HG03066 (cell line): ENCODE results near the gene TCF7.
A peak's percentile ranks its signal among the peaks of the same experiment; 100 is the strongest.

Source experiments
- ATAC-seq: cut with Tn5 transposase; IDR thresholded peaks from one replicate; pipeline ENCODE4 v1.9.1; 2021; ENCODE audit warnings: low read depth; ENCODE audit not compliant: unreplicated experiment

Gene TCF7

DNA sequence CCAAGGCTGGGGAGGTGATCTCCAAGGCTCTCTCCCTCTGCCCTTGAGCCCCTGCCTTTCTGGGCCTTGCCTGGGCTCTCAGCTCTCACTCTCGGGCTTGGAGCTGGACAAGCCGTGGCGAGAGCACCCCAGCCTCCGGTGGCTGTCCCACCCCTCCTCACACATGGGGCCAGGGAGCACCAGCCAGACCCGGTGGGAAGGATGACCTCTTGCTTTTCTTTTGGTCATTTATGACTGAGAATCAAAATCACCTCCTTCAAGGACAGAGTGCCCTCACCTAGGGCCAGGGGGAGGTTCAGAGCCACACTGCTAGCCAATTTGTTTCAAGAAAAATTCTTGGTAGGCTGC lies 14.1 kb downstream of the TCF7 start:
- no peak for ATAC-seq

DNA sequence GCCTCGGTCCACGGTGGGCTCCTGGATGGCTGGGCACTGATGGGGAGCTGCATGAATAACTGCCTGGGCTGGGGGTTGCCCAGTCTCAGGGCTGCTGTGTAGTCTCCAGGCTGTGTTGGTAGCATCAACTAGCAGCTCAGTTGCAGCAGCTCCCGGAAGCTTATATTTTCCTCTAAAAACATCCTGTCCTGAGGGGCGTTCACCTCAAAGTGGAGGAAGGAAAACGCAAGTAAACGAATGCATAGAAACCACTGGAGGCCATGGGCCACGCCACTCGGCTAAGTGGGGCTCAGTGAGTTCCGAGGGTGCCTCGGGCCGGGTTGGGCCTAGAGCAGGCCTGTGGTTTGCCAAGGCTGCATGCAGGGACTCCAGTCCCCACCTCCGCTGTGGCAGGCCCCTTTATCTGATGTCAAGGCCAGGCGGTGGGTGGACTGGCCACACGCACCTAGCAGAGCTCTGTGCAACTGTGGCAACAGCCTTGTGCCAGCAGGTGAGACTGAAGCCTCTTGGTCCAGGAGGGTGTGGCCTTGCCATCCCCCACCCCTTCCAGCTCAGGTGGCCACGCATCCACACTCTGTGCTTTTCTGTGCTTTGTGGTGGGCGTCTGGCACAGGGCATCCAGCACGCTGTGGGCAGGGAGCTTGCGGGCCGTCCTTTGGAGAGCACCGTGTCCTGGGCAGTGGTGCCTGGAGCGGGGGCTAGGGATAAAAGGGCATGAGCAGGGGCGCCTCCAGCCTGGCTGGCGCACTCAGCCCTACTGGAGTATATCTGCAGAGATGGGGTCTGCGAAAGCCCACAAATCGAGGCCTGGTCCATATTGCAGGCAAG lies 15.1 kb downstream of the TCF7 start:
- no peak for ATAC-seq

DNA sequence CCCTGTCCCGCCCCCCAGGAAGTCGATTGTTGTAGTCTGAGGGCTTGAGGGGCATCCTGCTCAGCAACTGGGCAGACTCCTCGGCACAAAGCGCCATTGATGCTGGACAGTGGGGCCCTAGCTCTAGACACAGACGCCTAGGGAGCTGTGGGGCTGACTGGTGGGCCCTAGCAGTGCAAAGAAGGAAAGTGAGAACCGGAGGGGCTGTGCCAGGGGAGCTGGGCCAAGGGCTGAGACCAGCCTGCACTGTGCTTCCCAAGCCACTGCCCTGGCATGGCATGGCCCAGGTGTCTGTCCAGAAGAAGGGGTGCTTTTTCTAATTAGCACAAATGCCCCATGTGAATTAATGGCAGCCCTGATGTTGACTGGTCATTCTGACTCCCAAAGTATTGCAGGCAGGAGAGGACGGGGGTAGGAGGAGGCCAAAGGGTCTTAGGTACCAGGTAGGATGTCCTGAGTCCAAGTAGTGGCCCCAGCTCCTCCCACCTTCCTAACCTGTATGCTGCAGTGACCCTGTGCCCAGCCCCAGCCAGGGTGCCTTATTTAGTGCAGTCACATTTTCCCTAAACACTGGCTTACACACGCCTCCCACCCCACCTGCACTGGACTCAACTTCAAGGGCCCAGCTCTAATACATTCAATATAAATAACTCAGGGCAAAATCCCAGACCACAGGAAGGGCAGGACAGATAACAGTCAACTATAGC lies 15.9 kb downstream of the TCF7 start:
- ATAC-seq = no peak

DNA sequence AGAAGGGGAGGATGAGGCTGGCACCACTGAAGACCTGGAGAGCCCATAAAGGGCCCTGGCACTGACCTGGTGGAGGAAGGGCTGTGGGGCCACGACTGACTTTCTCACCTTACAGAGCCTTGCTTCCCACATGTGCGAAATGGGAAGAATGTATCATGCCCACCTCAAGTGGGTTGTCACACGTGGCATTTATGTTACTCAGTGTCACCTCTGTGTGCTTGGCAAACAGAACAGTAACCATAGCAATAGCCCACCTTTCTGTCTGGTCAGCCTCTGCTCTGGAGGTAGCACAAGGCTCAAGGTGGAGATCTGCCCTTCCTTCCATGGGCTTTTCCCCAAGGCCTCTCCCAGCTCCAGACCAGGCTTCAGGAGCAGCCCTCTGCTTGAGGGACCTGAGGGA lies 16.7 kb downstream of the TCF7 start:
- no peak for ATAC-seq

DNA sequence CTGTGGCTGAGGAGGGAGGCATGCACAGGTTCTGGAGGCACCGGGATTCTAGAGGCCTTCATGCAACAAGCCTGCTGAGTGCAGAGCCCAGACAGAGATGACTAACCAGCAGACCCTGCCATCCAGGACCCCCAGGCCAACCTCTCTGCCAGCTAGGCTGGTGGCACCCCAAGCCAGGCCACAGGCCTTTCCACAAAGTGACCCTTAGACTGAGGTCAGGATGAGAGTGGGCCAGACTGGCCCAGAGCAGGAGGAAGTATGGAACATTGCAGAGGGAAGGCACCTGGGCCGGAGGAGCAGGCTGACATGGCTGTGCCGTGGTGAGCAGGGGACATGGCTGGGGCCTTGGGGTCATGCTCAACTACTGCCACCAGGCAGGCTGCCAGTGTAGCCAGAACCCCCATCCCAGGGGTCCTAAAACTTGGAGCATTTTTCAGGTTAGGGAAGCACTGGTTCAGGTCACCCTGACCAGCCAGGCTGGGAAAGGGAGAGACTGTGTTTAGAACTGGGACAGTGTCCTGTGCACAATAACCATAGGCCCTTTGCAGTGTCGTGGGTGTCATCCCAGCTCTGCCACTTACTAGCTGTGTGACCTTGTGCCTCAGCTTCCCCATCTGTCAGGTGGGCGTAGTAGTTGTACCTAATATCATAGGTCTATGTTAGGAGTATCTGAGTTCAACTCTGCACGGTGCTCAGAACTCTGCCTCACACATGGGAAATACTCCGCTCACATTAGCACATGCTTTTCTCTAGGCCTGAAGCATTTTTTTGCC lies 17.3 kb downstream of the TCF7 start:
- ATAC-seq = no peak

DNA sequence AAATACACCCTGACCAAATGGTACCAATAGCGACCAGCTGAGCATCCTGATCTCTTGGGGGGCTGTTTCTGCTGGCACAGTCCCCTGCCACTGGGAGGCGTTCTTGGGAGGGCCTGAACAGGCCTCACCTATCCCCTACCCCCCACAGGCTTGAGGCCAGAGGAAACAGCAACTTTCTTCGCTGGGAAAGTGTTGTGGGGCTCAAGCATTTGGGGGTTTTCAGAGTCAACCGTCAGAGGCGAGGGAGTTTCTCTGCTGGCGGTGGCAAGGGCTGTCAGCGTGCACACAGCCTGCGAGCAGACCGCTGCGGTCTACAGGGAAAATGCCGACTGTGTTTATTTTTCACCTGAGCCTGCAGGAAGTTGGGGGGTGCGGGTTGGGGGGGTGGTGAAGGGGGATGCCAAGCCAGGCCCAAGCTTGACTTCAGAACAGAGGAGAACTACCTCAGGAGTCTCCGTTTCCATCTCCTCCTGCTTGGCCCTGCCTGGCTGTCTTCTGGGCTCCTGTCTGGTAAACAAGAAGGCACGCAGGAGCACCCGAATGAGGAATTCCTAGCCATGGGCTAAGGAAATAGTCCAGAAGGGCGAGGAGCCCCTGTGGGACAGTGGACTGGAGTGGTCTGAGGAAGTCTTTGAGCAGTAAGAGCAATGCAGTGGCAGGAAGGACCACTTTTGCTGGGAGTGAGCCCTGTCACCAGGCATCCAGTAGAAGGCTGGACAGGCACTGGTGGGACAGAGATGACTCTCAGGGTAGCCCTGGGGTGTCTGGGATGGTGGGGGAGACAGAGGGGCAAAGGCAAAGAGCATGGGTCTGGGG lies 18.1 kb downstream of the TCF7 start:
- peak; percentile 62 for ATAC-seq

DNA sequence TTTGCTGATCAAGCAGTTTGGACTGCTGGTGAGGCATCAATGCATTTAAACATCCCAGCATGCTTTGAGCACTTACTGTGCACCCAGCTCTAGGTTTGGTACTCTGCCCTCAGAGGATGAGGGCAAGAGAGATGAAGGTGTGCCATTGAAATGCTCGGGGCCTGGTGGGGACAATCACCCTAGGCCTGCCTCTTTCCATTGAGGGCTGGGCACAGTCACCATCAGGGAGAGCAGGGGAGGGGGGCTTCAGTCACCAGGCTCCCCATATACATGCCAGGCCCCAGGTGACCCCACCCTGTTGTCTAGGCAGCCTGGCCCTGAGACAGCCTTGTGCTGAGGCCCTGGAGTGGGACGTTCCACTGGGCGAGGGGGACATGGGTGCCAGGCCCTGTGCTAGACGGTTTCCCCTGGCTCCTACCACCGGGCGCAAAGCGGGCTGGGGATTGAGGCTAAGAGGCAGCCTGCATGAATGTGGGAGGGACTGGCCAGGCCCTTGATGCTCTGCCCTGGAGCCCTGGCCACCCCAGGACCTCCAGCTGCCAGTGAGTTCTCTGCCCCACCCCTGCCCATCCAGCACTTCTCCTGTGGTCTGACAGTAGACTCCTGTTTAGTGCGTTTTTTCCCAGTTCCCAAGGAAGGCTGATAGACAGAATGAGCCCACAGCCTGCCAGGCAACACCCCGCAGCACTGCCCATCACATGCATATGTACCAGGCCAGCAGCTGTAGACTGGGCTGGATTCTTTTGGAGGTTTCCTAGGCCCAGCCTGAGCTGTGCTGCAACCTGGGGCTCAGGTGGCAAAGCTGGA lies 18.9 kb downstream of the TCF7 start:
- ATAC-seq = no peak

DNA sequence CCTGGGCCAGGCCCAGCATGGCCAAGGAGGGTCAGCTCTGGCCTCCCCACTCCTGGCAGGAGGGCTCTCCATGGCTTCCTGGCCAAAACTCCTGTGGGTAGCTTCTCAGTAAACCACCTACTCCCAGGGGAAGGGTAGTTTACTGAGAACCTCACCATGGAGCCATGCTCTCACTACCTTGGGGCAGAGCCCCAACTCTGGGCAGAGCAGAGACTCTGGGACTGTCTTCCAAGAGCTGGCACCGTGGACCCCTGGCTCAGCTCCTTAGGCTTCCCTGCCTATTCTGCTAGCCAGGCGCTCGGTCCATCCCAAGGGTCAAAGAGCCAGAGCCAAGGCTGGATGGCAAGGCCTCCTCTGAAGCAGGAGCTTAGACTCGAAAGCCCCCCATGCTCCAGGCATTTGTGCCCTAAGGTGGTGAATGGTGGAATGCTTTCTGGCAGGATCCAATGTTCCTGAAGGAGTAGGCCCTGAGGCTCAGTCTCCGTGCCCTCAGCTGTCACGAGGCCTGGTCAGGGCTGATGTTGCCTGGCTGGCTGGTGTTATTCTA lies 19.6 kb downstream of the TCF7 start:
- no peak for ATAC-seq

DNA sequence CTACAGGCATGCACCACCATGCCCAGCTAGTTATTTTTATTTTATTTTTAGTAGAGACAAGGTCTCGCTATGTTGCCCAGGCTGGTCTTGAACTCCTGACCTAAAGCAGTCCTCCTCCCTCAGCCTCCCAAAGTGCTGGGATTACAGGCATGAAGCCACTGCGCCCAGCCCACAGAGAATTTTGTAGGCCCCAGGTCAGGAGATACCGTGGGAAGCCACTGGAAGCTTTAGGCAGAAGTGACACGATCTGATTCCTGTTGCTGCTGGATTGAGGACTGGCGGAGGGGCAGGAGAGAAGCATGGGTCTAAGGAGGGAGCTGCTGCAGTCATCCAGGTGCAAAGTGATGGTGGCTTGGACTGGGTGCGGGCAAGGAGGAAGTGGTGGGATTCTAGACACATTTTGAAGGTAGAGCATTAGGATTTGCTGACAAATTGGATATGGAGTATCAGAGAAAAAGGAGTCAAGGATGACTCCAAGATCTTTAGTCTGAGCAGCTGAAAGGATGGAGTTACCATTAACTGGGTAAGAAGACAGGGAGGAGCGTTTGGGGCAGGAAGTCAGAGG lies 20.7 kb downstream of the TCF7 start:
- no peak for ATAC-seq

DNA sequence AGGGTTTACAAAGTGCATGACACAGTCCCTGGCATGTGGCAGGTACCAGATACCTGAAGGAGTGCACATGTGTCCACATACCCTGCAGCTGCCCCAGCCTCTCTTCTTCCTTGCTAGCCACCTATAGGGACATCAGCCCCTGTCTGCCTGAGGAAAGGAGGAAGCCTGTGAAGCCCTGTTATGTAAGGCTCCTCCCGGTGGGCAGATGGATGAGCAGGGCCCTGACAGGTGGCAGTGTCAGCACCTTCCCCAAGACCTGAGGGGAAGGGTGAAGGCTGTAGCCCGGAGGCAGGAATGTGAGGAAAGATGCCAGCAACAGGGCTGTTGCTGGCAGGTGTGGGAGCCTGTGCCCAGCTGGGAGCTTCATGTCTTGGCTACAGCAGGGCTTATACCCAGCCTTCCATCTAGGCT lies 21.7 kb downstream of the TCF7 start:
- ATAC-seq = no peak

DNA sequence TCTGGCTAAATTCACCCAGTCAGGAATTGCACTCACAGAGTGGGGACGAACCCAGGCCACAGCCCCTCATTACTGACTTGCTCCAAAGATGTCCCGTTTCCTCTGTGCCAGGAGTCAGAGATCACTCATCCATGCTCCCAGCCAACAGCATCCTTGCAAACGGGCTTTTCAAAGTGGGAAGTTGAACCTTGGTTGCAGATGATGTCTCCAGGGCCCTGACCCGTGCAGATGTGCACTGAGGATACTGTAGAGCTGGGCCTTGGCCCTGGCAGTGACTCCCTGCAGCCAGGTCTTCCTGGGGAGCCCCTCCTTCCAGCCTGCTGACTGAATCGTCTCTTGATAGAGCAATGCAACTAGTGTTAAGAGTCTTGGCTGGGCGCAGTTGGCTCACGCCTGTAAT lies 22.3 kb downstream of the TCF7 start:
- no peak for ATAC-seq

DNA sequence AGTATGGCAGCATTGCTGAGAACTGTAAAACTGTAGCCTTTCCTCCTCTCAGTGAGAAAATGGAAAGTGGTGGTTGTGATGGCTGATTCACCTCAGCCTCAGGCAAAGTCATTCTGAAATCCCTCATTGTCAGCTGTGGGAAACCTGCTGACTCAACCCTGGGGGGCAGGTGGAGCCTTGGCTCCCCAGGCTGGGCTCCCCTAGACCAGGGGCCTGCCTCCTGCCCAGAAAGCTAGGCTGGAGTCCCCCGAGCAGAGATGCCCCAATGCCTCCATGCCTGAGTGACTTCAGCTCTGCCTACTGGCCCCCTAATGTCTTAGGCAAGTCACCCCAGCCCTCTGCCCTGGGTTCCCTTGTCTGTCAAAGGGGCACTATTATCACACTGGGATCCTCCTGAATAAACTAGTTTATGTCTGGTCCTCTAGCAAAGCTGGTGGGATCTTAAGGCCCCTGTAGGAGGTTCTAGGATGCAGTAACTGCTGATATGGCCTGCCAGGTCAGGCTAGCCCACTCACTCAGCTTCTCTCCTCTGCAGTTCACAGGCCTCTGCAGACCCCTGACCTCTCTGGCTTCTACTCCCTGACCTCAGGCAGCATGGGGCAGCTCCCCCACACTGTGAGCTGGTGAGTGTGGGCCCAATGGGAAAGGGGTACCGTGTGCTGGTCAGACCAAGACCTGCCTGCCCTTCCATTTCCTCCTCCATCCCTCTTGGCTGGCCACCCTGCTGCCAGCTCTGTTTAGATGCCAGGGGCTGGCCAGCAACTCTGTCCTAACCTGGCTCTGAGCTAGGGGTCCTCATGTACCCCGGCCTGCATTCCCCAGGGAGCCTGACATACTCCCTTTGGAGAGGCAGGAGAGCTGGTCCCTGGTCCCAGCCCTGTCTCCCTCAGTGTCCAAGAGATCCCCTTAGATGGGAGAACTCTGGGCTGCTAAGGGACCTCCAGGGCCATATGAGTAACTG lies 24.2 kb downstream of the TCF7 start:
- ATAC-seq = peak; percentile 77

DNA sequence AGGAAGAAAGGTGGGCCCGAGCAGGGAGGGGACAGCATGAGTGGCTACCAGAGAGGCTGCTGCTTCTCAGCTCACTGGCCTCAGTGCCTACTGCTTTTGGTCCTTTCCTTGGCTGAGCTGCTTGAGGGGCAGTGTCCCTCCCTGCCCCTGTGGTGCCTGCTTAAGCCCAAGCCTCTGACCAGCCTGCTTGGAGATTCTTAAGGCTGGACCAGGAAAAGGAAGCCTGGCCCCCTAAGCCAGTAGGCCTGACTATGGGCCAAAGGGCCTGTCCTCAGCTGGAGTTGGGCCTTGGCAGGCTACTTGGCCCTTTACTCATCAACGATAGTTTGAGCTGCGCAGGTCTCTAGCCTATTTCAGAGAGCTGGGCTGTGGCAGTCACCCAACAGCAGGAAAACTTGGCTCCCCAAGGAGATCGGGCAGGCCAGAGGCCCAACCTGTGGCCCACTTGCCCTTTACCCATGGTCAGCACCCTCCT lies 24.9 kb downstream of the TCF7 start:
- ATAC-seq = no peak

DNA sequence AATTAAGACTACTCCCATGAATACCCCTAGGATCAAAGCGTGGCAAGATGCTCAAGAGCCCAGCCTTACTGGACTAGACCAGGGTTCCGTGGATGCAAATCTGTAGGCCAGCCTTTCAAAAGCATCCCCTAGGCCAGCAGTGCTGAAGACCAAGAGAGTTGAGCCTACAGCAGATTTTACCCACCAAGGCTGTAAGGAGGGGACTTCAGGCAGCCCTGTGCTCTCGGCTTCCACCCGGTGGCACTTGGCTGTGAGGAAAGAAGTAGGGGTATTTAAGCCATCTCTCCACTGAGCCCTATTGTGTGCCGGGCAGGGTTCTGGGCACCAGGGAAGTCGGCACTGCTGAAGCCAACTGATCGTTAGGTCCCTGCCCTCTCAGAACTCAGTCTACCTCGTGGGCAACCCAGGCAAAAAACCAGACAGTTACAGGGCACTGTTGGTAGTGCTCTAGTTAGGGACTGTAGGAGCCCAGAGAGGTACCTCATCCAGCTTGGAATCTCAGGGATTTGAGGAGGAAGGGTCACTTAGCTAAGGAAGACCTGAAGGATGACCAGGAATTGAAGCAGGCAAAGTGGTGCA lies 25.5 kb downstream of the TCF7 start:
- ATAC-seq = no peak

DNA sequence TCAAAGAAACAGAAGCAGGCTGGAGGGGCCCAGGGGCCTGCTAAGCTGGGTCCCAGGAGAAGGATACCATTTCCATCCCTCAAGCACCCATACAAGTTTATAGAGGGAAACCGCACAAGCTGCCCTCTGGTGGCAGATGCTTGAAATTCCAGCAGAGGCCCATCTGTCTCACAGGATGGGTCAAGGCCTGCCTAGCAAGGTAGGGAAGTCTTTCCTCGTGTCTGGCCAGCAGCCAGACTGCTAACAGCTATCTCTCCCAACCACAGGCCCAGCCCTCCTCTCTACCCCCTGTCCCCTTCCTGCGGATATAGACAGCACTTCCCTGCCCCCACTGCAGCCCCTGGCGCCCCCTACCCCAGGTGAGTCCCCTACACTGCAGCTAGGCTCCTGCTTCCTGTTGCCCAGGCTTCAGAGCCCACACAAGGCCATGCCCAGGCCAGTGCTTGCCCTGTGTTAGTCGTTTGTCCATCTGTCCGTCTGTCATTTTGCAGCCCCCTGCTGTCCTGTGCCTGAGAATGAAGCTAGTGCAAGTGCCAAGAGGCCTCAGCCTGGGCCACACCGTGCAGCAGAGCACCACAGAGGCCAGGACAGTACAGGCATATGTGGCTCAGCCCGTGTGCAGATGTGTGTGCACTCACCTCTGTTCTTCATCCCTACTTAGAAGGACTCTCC lies 26.2 kb downstream of the TCF7 start:
- no peak for ATAC-seq

DNA sequence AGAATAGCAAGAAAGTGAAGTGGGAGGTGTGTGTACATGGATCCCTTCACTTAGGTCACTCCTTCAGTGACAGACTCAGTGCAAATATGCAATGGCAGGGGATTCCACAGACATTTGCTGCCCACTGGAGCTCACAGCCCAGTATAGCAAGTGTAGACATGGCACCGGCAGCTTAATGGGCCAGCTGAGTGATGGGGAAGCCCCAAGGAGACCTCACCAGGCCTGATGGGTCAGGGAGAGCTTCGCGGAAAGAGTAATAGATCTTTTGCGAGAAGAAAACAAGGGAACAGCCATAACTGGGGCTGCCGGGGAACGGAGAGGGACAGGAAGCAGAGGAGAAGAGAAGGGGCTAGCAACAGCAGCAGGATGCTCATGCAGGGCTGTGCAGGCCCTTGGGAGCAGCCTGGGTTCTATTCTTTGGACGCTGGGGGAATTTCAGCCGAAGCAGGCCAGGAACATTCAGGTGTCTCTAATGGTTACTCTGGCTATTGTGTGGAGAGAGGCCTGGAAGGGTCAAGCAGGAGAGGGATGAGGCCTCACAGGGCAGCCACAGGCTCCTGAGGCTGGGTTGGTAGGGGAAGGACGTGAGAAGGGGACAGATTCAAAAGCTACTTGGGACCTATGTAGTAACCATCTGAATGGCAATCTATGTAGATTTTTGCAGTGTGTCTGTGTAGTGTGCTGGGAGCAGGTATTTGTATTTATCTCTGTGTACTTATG lies 27.0 kb downstream of the TCF7 start:
- no peak for ATAC-seq
